Neural progenitor cell (in vitro differentiated cells): ENCODE data around the gene MCL1. TPM values are rescaled to one million over a fixed set of nuclear protein-coding genes. Genes with fewer than 3 reads are reported as not detected.

Experiments used
- DNase-seq: peaks from one replicate; pipeline ENCODE4 v3.0.0-alpha.2; 2016; ENCODE audit warnings: low spot score
- H2AFZ ChIP-seq: fragments of 200-600 bp; sonication (generic); replicated peaks from 2 replicates; pipeline ENCODE4 v1.6.1; 2016; ENCODE audit warnings: antibody characterized with exemption
- H3F3A ChIP-seq: fragments of 200-600 bp; sonication (generic); 2 replicates; pipeline ENCODE4 v1.6.1; 2016; ENCODE audit warnings: antibody characterized with exemption, low read depth
- H3K27ac ChIP-seq: fragments of 200-600 bp; sonication (generic); 2 replicates; pipeline ENCODE4 v1.5.1; 2016; ENCODE audit warnings: mild to moderate bottlenecking
- H3K27me3 ChIP-seq: fragments of 200-600 bp; sonication (generic); 2 replicates; pipeline ENCODE4 v1.6.1; 2016; ENCODE audit warnings: mild to moderate bottlenecking, moderate library complexity
- H3K36me3 ChIP-seq: fragments of 200-600 bp; sonication (generic); 2 replicates; pipeline ENCODE4 v1.5.1; 2016
- H3K4me1 ChIP-seq: fragments of 200-600 bp; sonication (generic); 2 replicates; pipeline ENCODE4 v1.6.1; 2016; ENCODE audit warnings: mixed run types
- H3K4me2 ChIP-seq: fragments of 200-600 bp; sonication (generic); 2 replicates; pipeline ENCODE4 v1.6.1; 2016
- H3K4me3 ChIP-seq: fragments of 200-600 bp; sonication (generic); 2 replicates; pipeline ENCODE4 v1.5.1; 2016
- H3K79me2 ChIP-seq: fragments of 200-600 bp; sonication (generic); 2 replicates; pipeline ENCODE4 v1.6.1; 2016; ENCODE audit warnings: low read depth
- H3K9ac ChIP-seq: fragments of 200-600 bp; sonication (generic); 2 replicates; pipeline ENCODE4 v1.6.1; 2016
- H3K9me3 ChIP-seq: fragments of 200-600 bp; sonication (generic); 2 replicates; pipeline ENCODE4 v1.5.1; 2016; ENCODE audit warnings: low read depth
- H4K20me1 ChIP-seq: fragments of 200-600 bp; sonication (generic); 2 replicates; pipeline ENCODE4 v1.6.1; 2016; ENCODE audit warnings: low read depth
- H3K27ac Mint-ChIP-seq: 3 replicates; pipeline ENCODE4 v1.8.0; 2021; ENCODE audit warnings: mixed read lengths
- H3K27me3 Mint-ChIP-seq: 2 replicates; pipeline ENCODE4 v1.8.0; 2022; ENCODE audit warnings: low read depth, mild to moderate bottlenecking, inconsistent platforms, moderate library complexity, mixed read lengths; ENCODE audit not compliant: insufficient read depth
- H3K36me3 Mint-ChIP-seq: 3 replicates; pipeline ENCODE4 v1.8.0; 2021; ENCODE audit warnings: mixed read lengths
- H3K4me1 Mint-ChIP-seq: 3 replicates; pipeline ENCODE4 v1.8.0; 2021; ENCODE audit warnings: mixed read lengths
- H3K4me3 Mint-ChIP-seq: 3 replicates; pipeline ENCODE4 v1.8.0; 2021; ENCODE audit warnings: mild to moderate bottlenecking, moderate library complexity, mixed read lengths
- H3K9me3 Mint-ChIP-seq: 3 replicates; pipeline ENCODE4 v1.8.0; 2020; ENCODE audit warnings: mixed read lengths
- EZH2 ChIP-seq: fragments of 200-600 bp; sonication (generic); IDR thresholded peaks from 2 replicates; pipeline ENCODE4 v1.6.1; 2017; ENCODE audit warnings: antibody characterized with exemption, mild to moderate bottlenecking, moderate library complexity
- EZH2phosphoT487 ChIP-seq: fragments of 200-600 bp; sonication (generic); IDR thresholded peaks from 2 replicates; pipeline ENCODE4 v1.6.1; 2017; ENCODE audit warnings: antibody characterized with exemption
- total RNA-seq: library from RNA; depleted of rRNA; stranded (reverse); fragments of >200 nt; gene quantifications from 2 replicates; pipeline ENCODE4 v1.2.3, GENCODE V29; 2015; ENCODE audit warnings: low replicate concordance
- TF ChIP-seq, protein P1 (sequence below): fragments of 200-600 bp; sonication (generic); IDR thresholded peaks from 2 replicates; pipeline ENCODE4 v1.5.1; 2017; ENCODE audit warnings: antibody characterized with exemption, mild to moderate bottlenecking

Gene MCL1
- total RNA-seq, 1 donor from 2014 or later, result 232 TPM

- H3K9me3 ChIP-seq, result no peaks in the 10 kb centered on the region
- TF ChIP-seq EZH2phosphoT487, result no peak
- TF ChIP-seq EZH2, result no peak
- TF ChIP-seq, protein P1, sequence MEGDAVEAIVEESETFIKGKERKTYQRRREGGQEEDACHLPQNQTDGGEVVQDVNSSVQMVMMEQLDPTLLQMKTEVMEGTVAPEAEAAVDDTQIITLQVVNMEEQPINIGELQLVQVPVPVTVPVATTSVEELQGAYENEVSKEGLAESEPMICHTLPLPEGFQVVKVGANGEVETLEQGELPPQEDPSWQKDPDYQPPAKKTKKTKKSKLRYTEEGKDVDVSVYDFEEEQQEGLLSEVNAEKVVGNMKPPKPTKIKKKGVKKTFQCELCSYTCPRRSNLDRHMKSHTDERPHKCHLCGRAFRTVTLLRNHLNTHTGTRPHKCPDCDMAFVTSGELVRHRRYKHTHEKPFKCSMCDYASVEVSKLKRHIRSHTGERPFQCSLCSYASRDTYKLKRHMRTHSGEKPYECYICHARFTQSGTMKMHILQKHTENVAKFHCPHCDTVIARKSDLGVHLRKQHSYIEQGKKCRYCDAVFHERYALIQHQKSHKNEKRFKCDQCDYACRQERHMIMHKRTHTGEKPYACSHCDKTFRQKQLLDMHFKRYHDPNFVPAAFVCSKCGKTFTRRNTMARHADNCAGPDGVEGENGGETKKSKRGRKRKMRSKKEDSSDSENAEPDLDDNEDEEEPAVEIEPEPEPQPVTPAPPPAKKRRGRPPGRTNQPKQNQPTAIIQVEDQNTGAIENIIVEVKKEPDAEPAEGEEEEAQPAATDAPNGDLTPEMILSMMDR, result no peak
- H3K27me3 ChIP-seq, result peaks cover 28% of the 10 kb centered on the region
- H3K36me3 ChIP-seq, result no peaks in the 10 kb centered on the region
- H3K4me1 ChIP-seq, result peaks cover 15% of the 10 kb centered on the region
- H3F3A ChIP-seq, result peaks cover 24% of the 10 kb centered on the region
- Mint-ChIP-seq H3K4me3 (no peak overlapping the region), H3K36me3 (peaks cover 2% of the 10 kb centered on the region), H3K27ac (no peak overlapping the region), H3K4me1 (peaks cover 24% of the 10 kb centered on the region), H3K27me3 (peaks cover 7% of the 10 kb centered on the region), H3K9me3 (no peaks in the 10 kb centered on the region)
- no peak for DNase-seq
- no peak overlapping the region for H3K9ac ChIP-seq
- no peaks in the 10 kb centered on the region for H3K79me2 ChIP-seq
- peaks cover 15% of the 10 kb centered on the region for H4K20me1 ChIP-seq
- no peak overlapping the region for H3K4me3 ChIP-seq
- no peak overlapping the region for H3K27ac ChIP-seq
- no peak overlapping the region for H3K4me2 ChIP-seq
- H2AFZ ChIP-seq, result no peak overlapping the region
Observed at GRCh38 chr1:150553392-150554085, 25.9 kb downstream of the MCL1 start.

DNA sequence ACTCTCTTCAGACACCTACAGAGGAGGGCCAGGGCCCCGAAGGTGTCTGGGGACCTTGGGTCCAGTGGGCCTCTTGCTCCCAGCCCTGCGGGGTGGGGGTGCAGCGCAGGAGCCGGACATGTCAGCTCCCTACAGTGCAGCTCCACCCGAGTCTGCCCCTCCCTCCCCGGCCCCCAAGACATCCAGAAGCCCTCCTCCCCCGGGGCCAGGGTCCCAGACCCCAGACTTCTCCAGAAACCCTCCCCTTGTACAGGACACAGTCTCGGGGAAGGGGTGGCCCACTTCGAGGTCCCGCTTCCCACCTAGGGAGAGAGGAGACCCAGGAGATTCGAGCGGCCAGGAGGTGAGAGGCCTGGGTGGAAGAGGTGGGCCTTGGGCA lies 26.5 kb downstream of the MCL1 start:
- Histone ChIP-seq H3K9ac (no peak overlapping the region), H2AFZ (no peak overlapping the region), H3K9me3 (no peaks in the 10 kb centered on the region), H4K20me1 (peaks cover 18% of the 10 kb centered on the region), H3K36me3 (no peaks in the 10 kb centered on the region), H3K79me2 (no peaks in the 10 kb centered on the region), H3K4me1 (peaks cover 18% of the 10 kb centered on the region), H3F3A (peaks cover 29% of the 10 kb centered on the region), H3K27me3 (peaks cover 34% of the 10 kb centered on the region), H3K27ac (no peak overlapping the region), H3K4me2 (no peak overlapping the region), H3K4me3 (no peak overlapping the region)
- TF ChIP-seq EZH2phosphoT487 (no peak), EZH2 (no peak)
- TF ChIP-seq, protein P1, result no peak
- Mint-ChIP-seq H3K9me3 (no peaks in the 10 kb centered on the region), H3K27me3 (peaks cover 12% of the 10 kb centered on the region), H3K27ac (no peak overlapping the region), H3K36me3 (peaks cover 2% of the 10 kb centered on the region), H3K4me1 (peaks cover 27% of the 10 kb centered on the region), H3K4me3 (no peak overlapping the region)
- no peak for DNase-seq

GRCh38 chr1:150552128-150552910 lies 27.1 kb downstream of the MCL1 start:
- Histone ChIP-seq H3K4me3 (no peak overlapping the region), H3K9ac (no peak overlapping the region), H3K9me3 (no peaks in the 10 kb centered on the region), H3K27me3 (peaks cover 40% of the 10 kb centered on the region), H3K27ac (no peak overlapping the region), H2AFZ (no peak overlapping the region), H3K4me2 (no peak overlapping the region), H3F3A (peaks cover 29% of the 10 kb centered on the region), H3K36me3 (no peaks in the 10 kb centered on the region), H4K20me1 (peaks cover 18% of the 10 kb centered on the region), H3K4me1 (peaks cover 18% of the 10 kb centered on the region), H3K79me2 (no peaks in the 10 kb centered on the region)
- Mint-ChIP-seq H3K36me3 (peaks cover 2% of the 10 kb centered on the region), H3K4me1 (peaks cover 27% of the 10 kb centered on the region), H3K9me3 (no peaks in the 10 kb centered on the region), H3K4me3 (no peak overlapping the region), H3K27me3 (peaks cover 15% of the 10 kb centered on the region), H3K27ac (no peak overlapping the region)
- TF ChIP-seq, protein P1, result no peak
- DNase-seq, result no peak
